ENCODE measurements around the gene GOT1. TPM values are rescaled to one million over a fixed set of nuclear protein-coding genes. Genes with fewer than 3 reads are reported as not detected.

Gene GOT1
- total RNA-seq, 4 donors from 2014 or later = 6.2 to 18.3 (median 11.7) TPM

DNA sequence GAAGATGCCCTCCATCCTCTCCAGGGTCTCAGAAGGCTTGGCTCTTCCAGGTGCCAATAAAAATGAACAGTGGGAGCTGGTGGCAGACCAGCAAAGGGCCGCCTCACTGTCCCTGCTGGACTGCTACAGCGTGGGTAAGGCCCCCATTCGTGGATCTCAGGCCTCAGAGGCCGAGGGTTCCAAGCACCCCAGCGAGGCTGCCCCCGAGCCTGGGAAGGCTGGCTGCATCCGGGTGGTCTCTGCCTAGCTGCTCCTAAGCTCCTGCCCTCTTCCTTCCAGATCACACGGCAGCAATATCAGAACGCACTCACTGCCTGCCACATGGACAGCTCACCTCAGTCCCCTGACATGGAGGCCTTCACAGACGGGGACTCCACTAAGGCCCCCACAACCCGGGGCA lies 42.9 kb downstream of the GOT1 start:
- TF ChIP-seq, protein P1, sequence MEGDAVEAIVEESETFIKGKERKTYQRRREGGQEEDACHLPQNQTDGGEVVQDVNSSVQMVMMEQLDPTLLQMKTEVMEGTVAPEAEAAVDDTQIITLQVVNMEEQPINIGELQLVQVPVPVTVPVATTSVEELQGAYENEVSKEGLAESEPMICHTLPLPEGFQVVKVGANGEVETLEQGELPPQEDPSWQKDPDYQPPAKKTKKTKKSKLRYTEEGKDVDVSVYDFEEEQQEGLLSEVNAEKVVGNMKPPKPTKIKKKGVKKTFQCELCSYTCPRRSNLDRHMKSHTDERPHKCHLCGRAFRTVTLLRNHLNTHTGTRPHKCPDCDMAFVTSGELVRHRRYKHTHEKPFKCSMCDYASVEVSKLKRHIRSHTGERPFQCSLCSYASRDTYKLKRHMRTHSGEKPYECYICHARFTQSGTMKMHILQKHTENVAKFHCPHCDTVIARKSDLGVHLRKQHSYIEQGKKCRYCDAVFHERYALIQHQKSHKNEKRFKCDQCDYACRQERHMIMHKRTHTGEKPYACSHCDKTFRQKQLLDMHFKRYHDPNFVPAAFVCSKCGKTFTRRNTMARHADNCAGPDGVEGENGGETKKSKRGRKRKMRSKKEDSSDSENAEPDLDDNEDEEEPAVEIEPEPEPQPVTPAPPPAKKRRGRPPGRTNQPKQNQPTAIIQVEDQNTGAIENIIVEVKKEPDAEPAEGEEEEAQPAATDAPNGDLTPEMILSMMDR (IDR thresholded peaks at IDR 0.05; ENCODE audit: low read depth) = no peak

DNA sequence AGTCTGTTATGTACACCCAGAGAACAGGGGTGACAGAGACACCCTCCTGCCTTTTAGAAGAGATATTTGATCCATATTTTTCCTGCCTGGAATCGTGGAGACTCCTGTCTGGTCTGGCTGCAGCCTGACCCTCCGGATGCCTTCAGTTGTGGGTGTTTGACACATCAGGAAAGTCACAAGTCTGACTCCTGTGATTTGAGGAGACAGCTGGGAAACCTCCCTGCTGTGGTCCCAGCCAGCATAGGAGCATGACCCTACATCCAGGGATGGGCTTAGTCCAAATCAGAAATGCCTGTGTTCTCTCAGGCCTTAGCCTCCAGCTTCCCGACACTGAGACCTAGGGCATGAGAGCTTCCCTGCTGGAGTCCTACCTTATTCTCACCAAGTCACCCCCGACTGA lies 43.4 kb downstream of the GOT1 start:
- TF ChIP-seq, protein P1 (IDR thresholded peaks at IDR 0.05; ENCODE audit: low read depth) = no peak

DNA sequence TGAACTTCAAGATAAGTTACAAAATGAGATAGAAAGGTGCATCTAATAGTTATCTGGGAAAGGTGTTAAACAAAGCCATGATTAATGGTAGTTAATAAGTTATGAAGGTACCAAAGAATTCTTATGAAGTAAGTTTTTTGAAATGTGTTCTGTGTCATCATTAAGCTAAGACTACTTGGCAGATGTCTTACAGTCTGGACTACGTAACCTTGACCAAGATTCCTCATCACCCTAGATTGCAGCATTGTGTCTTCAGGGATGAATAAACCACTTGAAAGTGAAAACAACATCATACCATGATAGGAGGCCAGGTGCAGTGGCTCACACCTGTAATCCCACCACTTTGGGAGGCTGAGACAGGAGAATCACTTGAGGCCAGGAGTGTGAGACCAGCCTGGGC lies 48.2 kb downstream of the GOT1 start:
- TF ChIP-seq, protein P1 (IDR thresholded peaks at IDR 0.05; ENCODE audit: low read depth) = no peak

DNA sequence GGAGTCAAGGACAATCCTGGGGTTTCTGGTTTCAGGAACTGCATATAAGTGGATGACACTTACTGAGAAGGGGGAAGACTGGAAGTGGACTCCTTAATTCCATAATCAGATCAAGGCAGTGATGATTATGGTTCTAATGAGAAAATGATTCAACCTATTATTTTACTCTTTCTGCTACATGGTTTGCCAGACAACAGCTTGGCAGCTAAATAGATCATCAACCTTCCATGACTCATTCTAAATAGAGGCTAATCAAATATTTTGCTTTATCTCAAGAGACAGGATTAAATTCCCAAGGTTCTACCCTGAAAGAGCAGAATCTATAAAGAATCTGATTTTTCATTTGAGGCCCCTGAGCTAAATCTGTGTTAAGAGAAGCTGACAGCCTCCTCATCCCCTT lies 55.0 kb downstream of the GOT1 start:
- TF ChIP-seq, protein P1 (IDR thresholded peaks at IDR 0.05; ENCODE audit: low read depth) = no peak

DNA sequence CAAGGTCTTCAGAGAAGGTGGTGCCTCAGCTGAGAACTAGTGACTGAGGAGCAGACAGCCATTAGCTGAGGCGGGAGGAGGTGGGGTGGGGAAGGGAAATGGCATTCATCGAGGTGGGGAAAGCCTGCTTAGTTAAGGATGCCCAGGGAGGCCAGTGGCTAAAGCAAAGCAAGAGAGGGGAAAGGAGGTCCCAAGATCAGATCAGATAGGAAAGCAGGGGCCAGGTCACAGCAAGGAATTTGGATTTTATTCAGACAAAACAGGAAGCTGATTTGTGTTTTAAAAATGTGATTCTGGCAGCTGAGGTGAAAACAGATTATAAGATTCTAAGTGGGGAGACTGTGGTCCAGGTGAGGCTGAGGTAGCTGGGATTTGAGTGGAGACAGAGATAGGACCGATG lies 55.5 kb downstream of the GOT1 start:
- TF ChIP-seq, protein P1 (IDR thresholded peaks at IDR 0.05; ENCODE audit: low read depth) = no peak

DNA sequence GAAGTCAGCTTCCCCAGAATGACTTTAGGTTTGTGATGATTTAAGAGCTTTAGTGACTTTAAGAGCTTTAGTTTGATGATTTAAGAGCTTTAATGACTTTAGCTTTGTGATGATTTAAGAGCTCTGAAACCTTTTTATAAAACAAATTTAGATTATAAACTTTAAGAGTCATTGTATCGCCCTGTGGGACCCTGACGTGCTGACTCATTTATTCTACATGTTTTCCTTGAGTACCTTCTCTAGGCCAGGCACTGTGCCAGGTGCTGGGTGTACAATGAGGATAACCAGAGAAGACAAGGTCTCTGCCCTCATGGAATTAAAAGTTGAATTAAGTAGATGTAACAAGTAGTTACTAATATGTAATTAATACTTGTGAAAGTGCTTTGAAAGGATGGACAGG lies 55.9 kb downstream of the GOT1 start:
- TF ChIP-seq, protein P1 (IDR thresholded peaks at IDR 0.05; ENCODE audit: low read depth) = no peak

DNA sequence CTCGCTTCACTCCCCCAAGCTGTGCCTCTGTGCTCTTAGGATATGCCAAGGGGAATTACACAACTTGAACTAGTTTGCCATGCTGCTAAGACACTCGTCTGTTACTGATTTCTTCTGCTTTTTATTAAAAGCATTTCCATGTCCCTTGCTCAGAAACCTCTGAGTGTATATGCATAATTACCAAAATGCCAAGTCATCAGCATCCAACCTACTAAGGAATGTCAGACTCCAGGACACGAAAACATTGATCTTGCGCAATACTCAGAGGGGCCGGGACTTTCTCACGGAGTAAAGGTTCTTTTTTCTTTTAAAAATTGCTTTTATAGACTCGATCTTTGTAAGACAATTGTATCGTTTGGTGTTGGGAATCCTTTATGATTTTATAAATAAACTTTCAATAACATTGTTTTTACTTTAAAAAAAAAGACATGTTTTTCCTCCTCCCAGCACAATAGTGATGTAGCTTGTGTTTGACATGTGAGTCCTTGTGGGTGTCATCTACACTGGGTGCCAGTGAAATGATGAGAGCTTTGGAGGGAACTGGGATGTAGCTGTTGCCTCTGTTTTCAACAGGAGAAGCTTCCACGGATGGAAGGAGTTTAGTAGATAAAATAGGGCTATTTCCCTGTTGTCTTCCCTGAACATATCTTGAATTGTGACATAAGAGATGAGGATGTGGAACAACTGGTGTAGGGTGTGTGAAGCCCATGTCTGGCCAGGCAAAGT lies 57.7 kb downstream of the GOT1 start:
- TF ChIP-seq, protein P1 (IDR thresholded peaks at IDR 0.05; ENCODE audit: low read depth) = no peak
